Ovary (tissue), 9 donors: Measurements from ENCODE around the gene CADM4. TPM values are rescaled to one million over a fixed set of nuclear protein-coding genes. Genes with fewer than 3 reads are reported as not detected.

ENCODE experiments used
- DNase-seq, 5 donors: peaks; one replicate each; pipeline ENCODE4 v3.0.0-alpha.2; 2019 to 2020
- H3K27ac ChIP-seq, 2 donors: fragments of 200-600 bp; one replicate each; pipeline versions ENCODE4 v1.5.1 to v1.8.0; 2019 to 2022
- H3K27me3 ChIP-seq: fragments of 200-600 bp; one replicate; pipeline ENCODE4 v1.8.0; 2022
- H3K36me3 ChIP-seq: fragments of 200-600 bp; sonication (generic); one replicate; pipeline ENCODE4 v1.5.1; 2019
- H3K4me1 ChIP-seq: one replicate; pipeline ENCODE4 v1.8.1; 2013; ENCODE audit warnings: mild to moderate bottlenecking, moderate library complexity; ENCODE audit not compliant: insufficient read depth
- H3K4me3 ChIP-seq: fragments of 200-600 bp; sonication (generic); one replicate; pipeline ENCODE4 v1.5.1; 2017
- H3K9me3 ChIP-seq, 2 donors: fragments of 200-600 bp in 1 of 2; sonication (generic) in 1 of 2; one replicate each; pipeline versions ENCODE4 v1.5.1 to v1.8.1; 2013 to 2019; ENCODE audit warnings: mild to moderate bottlenecking in 1 of 2, moderate library complexity in 1 of 2
- EP300 ChIP-seq: sonication (generic); formaldehyde crosslinking; IDR thresholded peaks from one replicate; pipeline ENCODE4 v1.6.1; 2017; ENCODE audit warnings: antibody characterized with exemption
- POLR2A ChIP-seq: fragments of 450-650 bp; IDR thresholded peaks from one replicate; pipeline ENCODE4 v1.6.1; 2017; ENCODE audit warnings: antibody characterized with exemption, mild to moderate bottlenecking, moderate library complexity
- whole genome bisulfite sequencing, 3 donors: extraction: QIAGEN DNeasy Blood & Tissue Kit in 1 of 3; methylation state at CpG; one replicate each; pipeline versions ENCODE4 v1.1.5 to v1.1.7; 2013 to 2017; 5-methylcytosine and 5-hydroxymethylcytosine counted together
- intact Hi-C, 4 donors: fragments of 100-400 bp; cut with DNase I; formaldehyde crosslinking; loops; one replicate each; pipeline versions ENCODE4 v1.11.0 to v1.15.1; 2022 to 2023
- polyA plus RNA-seq, 2 donors: library from polyadenylated mRNA; stranded (reverse); fragments of 200-250 nt in 1 of 2; fragments of 350-450 nt in 1 of 2; fragmentation: Illumina TruSeq in 1 of 2; extraction: RNeasy Lipid Tissue Mini Kit (QIAGEN cat#74804) in 1 of 2; gene quantifications; one replicate each; pipeline ENCODE4 v1.2.3, GENCODE V29; 2013 to 2014
- total RNA-seq, 7 donors: library from RNA; depleted of rRNA in 2 of 7; stranded (reverse); fragments of >200 nt in 2 of 7; fragmentation: NEBNext Ultra II Directional in 3 of 7; extraction: Animal tissue kit (Norgen Biotek cat#: 25700) in 3 of 7; gene quantifications; one replicate each; pipeline versions ENCODE4 v1.1.0 to v1.2.4, GENCODE V29; 2016 to 2023
- TF ChIP-seq, protein P1 (sequence below), 3 donors: fragments of 450-650 bp in 2 of 3; fragments of 200-600 bp in 1 of 3; IDR thresholded peaks; one replicate each; pipeline versions ENCODE4 v1.5.1 to v1.8.0; 2016 to 2022; ENCODE audit warnings: antibody characterized with exemption in 3 of 3, mild to moderate bottlenecking in 1 of 3
- donor health status: DM: no; HTN: no; CAD: no; lungs with moderate emphysema.
- donor health status: DM: no; HTN: no; CAD: no.
- donor health status: Bipolar disorder and iron deficiency.
- donor health status: DM: yes; HTN: yes; CAD: no.
- donor health status: DM: no; HTN: no; CAD: no.
- donor health status: DM: yes; HTN: yes; CAD: no.

CADM4 gene
- total and polyA plus RNA-seq, 9 donors: 6.2 to 24.3 (median 11.3) TPM

DNA sequence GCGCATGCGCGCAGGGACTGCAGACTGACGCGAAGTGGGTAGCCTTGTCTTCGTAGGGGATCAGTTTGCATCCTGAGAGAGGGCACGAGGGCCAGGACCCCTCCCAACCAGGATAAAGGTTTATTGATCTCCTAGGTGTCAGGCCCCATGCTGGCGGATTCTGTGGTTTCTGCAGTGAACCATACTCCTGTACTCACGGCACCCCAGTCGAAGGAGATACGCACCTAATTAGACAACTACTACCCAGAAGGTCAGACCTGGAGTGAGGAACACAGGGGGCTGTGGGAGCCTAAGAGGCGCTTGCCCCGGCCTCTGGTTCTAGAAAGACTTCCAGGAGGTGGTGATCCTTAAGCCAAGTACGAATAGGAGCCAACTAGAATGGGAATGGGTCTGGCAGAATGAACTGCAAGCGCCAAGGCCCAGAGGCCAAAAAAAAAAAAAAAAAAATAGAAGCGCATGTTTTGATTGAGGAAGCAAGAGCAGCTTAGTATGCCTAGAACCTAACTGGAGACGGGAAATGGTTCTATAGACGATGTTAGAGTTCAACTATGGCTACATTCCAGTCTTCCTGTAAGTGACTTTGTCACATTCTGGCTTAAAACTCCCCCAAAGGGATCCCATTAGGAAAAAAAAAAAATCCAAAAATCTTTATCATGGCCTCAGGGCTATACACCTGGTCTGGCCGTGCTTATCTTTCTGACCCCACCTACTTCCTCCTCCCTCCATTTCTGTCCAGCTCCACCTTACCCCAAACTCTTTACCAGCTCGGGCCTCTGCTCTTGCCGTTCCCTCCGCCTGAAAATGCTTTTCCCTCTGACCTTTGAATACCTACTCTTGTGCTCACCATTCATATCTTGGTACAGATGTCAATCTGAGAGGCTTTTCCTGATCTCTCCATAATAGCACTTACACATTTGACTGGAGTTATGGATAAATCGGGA lies 19.3 kb downstream of the CADM4 start:
- H3K9me3 ChIP-seq: no peaks in the 10 kb centered on the region
- peak overlapping the region; percentile 67 to 92 for H3K27ac ChIP-seq
- H3K4me1 ChIP-seq: peaks cover 5% of the 10 kb centered on the region
- H3K4me3 ChIP-seq: peak overlapping the region; percentile 75
- DNase-seq: peak in 2 of 5 donors; percentile 89 to 91
- no peak for TF ChIP-seq EP300
- TF ChIP-seq, protein P1, sequence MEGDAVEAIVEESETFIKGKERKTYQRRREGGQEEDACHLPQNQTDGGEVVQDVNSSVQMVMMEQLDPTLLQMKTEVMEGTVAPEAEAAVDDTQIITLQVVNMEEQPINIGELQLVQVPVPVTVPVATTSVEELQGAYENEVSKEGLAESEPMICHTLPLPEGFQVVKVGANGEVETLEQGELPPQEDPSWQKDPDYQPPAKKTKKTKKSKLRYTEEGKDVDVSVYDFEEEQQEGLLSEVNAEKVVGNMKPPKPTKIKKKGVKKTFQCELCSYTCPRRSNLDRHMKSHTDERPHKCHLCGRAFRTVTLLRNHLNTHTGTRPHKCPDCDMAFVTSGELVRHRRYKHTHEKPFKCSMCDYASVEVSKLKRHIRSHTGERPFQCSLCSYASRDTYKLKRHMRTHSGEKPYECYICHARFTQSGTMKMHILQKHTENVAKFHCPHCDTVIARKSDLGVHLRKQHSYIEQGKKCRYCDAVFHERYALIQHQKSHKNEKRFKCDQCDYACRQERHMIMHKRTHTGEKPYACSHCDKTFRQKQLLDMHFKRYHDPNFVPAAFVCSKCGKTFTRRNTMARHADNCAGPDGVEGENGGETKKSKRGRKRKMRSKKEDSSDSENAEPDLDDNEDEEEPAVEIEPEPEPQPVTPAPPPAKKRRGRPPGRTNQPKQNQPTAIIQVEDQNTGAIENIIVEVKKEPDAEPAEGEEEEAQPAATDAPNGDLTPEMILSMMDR (IDR thresholded peaks at IDR 0.05): no peak
- TF ChIP-seq POLR2A: no peak
- no peaks in the 10 kb centered on the region for H3K36me3 ChIP-seq
- no peaks in the 10 kb centered on the region for H3K27me3 ChIP-seq
- WGBS, 3 donors: 29 to 36% (median 30%) methylated on average over 23 of the region's 23 CpGs
- intact Hi-C loops: no loop called here

DNA sequence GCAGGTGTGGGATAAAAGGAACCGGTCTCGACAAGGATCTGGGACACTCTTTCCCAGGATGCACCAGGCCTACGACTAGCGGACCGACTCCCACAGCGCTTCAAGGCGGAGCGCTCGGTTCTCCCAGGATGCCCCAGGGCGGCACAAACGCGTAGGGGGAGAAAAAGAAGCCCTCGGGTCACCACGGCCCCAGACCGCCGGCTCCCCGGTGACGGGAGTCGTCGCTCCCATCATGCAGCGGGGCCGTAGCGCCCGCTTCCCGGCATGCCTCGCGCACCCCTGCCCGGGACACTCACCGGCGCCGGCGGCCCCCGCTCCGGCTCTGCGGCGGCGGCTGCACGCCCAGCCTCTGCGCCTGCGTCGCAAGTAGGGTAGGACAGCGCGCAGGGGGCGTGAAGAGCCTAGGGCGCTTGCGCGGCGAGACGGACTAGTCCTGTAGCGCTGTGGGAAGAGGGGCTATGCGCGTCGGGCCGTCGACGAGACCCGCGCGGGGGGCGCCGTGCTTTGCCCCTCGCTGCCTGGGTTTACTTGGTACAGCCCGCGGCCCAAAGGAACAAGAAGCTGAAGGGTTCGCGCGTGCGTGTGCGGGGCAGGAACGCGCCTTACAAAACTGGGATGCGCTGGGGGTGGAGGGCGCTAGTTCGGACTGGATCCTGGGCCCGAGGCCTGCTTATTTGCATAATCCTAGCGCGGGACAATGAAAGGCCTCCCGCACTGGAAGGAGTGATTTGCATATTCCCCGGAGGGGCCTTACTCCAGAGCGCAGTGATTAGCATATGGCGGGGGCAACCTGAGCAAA lies 20.2 kb downstream of the CADM4 start, which contains the start of gene ZNF428:
ZNF428 (minus strand) TSS at position 368 of the 799 bp plus-strand sequence. CDS start 5,325 bp downstream, outside the sequence.
- Histone ChIP-seq H3K4me1 (peaks cover 5% of the 10 kb centered on the region), H3K4me3 (peak within 1 kb of the TSS; percentile 75), H3K36me3 (no peaks in the 10 kb centered on the region), H3K27me3 (no peaks in the 10 kb centered on the region), H3K27ac (peak within 1 kb of the TSS; percentile 67 to 92), H3K9me3 (no peaks in the 10 kb centered on the region)
- TF ChIP-seq POLR2A (peak; percentile 69), EP300 (no peak)
- TF ChIP-seq, protein P1 (IDR thresholded peaks at IDR 0.05): peak in 1 of 3 donors; percentile 5
- intact Hi-C loops: no loop called here
- peak; percentile 85 to 91 (median 86) for DNase-seq
- 0 to 1% (median 1%) methylated on average over 42 to 81 of the region's 81 CpGs for WGBS, 3 donors

- 0 to 3% (median 1%) methylated on average over 14 of the region's 14 CpGs for WGBS, 3 donors
- Histone ChIP-seq H3K36me3 (no peaks in the 10 kb centered on the region), H3K27ac (peak overlapping the region; percentile 67 to 92), H3K4me3 (peak overlapping the region; percentile 75), H3K4me1 (peaks cover 5% of the 10 kb centered on the region), H3K27me3 (no peaks in the 10 kb centered on the region), H3K9me3 (no peaks in the 10 kb centered on the region)
- DNase-seq: no peak
- intact Hi-C loops: no loop called here
- no peak for TF ChIP-seq EP300
- no peak for TF ChIP-seq POLR2A
- TF ChIP-seq, protein P1 (IDR thresholded peaks at IDR 0.05): no peak
Observed at GRCh38 chr19:43618921-43619261, 20.8 kb downstream of the CADM4 start.

DNA sequence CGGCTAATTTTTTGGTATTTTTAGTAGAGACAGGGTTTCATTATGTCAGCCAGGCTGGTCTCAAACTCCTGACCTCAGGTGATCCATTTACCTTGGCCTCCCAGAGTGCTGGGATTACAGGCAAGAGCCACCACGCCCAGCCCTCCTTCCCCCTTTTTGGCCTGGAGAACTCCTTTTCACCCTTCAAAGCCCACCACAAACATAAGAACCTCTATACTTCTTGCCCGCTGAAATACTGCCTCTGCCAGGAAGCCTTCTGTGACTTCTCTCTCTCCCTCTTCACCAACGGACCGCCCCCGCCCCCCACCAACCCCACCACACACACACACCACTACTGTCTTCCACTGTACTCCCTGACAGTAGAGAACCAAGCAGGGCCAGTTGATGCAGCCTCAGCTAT lies 22.7 kb downstream of the CADM4 start:
- no peak for DNase-seq
- WGBS, 3 donors: 88 to 90% (median 88%) methylated on average over 6 of the region's 6 CpGs
- Histone ChIP-seq H3K27ac (no peak overlapping the region), H3K36me3 (no peaks in the 10 kb centered on the region), H3K9me3 (no peaks in the 10 kb centered on the region), H3K4me1 (peaks cover 5% of the 10 kb centered on the region), H3K27me3 (no peaks in the 10 kb centered on the region), H3K4me3 (no peak overlapping the region)
- intact Hi-C loops: no loop called here
- TF ChIP-seq, protein P1 (IDR thresholded peaks at IDR 0.05): no peak
- TF ChIP-seq POLR2A: no peak
- TF ChIP-seq EP300: no peak
